NCI-H1436 treated with DMSO at 0.1 percent for 48 hours (cell line): ENCODE measurements around the gene ENPP3.
"Not testable (repeated sequence)": the region's sequence is repeated elsewhere in the genome, so short reads cannot be mapped to it uniquely, and the experiment has no call there.

ENCODE experiments used
- DNase-seq: peaks from one replicate; lab custom pipeline; 2025; lab: John Stamatoyannopoulos, UW

ENPP3 gene

GRCh38 chr6:131736003-131736596 lies 99.0 kb downstream of the ENPP3 start:
- DNase-seq, result peak; percentile 6

GRCh38 chr6:131736811-131737210 lies 99.7 kb downstream of the ENPP3 start:
- no peak for DNase-seq

GRCh38 chr6:131739136-131739535 lies 102.0 kb downstream of the ENPP3 start:
- DNase-seq, result no peak

GRCh38 chr6:131740161-131740560 lies 103.1 kb downstream of the ENPP3 start:
- DNase-seq, result no peak

GRCh38 chr6:131741688-131742393 lies 104.7 kb downstream of the ENPP3 start:
- DNase-seq, result no peak

GRCh38 chr6:131744432-131745287 lies 107.6 kb downstream of the ENPP3 start:
- DNase-seq, result no peak

GRCh38 chr6:131745476-131745875 lies 108.4 kb downstream of the ENPP3 start:
- no peak for DNase-seq

GRCh38 chr6:131747821-131748353 lies 110.8 kb downstream of the ENPP3 start:
- DNase-seq, result no peak

GRCh38 chr6:131749023-131749422 lies 111.9 kb downstream of the ENPP3 start:
- DNase-seq, result no peak

GRCh38 chr6:131751012-131751715 lies 114.1 kb downstream of the ENPP3 start:
- not testable (repeated sequence) for DNase-seq

GRCh38 chr6:131754088-131754487 lies 117.0 kb downstream of the ENPP3 start:
- DNase-seq, result no peak

- no peak for DNase-seq
Measured at GRCh38 chr6:131754715-131755567, 117.8 kb downstream of the ENPP3 start.

- no peak for DNase-seq
Measured at GRCh38 chr6:131755597-131755996, 118.5 kb downstream of the ENPP3 start.

GRCh38 chr6:131756039-131756438 lies 118.9 kb downstream of the ENPP3 start:
- DNase-seq, result no peak

GRCh38 chr6:131758920-131759319 lies 121.8 kb downstream of the ENPP3 start:
- no peak for DNase-seq

GRCh38 chr6:131761060-131761761 lies 124.1 kb downstream of the ENPP3 start:
- DNase-seq, result no peak

GRCh38 chr6:131761762-131762067 lies 124.6 kb downstream of the ENPP3 start:
- DNase-seq, result no peak

- DNase-seq, result no peak
Measured at GRCh38 chr6:131762984-131763383, 125.9 kb downstream of the ENPP3 start.

GRCh38 chr6:131763749-131764148 lies 126.6 kb downstream of the ENPP3 start:
- DNase-seq, result no peak

- DNase-seq, result no peak
Measured at GRCh38 chr6:131764350-131764749, 127.2 kb downstream of the ENPP3 start.
